Activated CD8-positive, alpha-beta memory T cell treated with anti-CD3 and anti-CD28 coated beads for 24 hours (primary cell): Measurements from ENCODE around the gene APOBEC3C.
"Not testable (repeated sequence)": the region's sequence is repeated elsewhere in the genome, so short reads cannot be mapped to it uniquely, and the experiment has no call there.

Source experiments
- DNase-seq: peaks from one replicate; pipeline ENCODE4 v3.0.0-alpha.2; 2020

Gene APOBEC3C

DNA sequence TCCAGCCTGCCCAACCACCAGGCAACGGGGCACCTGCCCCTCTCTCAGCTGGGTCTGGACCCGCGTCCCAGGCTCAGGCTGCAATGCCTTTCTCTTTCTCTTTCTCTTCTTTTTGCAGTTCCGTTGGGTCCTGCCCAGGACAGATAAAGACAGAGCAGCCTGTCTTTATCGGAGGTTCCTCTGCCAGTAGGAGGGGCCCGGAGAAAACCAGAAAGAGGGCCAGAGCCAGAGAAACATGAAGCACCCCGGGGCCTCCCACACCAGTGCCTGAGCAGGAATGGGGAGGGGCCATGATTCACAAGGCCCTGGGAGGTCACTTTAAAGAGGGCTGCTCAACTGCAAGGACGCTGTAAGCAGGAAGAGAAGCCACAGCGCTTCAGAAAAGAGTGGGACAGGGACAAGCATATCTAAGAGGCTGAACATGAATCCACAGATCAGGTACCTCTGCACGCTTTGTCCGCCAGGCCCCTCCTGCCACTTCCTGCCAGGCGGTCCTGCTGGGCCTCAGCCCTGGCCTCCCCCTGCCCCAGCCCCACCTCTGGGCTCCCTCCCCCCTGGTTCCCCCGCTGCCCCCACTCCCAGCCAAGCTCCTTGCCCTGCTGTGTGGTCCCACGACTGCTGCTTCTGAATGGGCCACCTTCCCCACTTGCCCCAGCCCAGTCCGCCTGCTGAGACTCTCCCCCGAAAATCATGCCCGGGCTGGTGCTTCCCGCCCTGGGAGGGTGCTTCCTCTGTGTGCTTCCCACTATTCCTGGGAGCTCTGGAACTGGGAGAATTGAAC lies at the start of gene APOBEC3C:
Gene APOBEC3C (plus strand): TSS at position 316 of the 781 bp plus-strand sequence. CDS start 106 bp downstream, at position 422.
- peak; percentile 90 for DNase-seq

DNA sequence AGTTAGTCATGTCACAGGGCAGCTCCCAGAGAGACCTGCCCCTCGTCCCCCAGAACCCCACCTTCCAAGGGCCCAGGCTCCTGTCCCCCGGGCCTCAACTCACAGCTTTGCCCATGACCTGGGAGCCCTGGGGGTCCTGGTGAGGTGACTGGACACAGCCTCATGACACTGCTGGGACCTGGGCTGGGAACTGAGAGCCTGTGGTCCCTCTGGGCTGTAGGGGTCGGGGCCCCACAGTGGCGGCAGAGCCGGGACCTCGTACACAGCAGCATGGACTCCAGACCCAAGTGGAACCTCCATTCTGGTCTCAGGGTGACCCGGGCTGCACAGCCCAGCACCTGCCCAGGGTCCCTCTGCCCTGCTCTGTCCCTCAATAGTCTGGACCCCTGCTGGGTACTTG lies 49.8 kb upstream of the APOBEC3C start:
- no peak for DNase-seq

DNA sequence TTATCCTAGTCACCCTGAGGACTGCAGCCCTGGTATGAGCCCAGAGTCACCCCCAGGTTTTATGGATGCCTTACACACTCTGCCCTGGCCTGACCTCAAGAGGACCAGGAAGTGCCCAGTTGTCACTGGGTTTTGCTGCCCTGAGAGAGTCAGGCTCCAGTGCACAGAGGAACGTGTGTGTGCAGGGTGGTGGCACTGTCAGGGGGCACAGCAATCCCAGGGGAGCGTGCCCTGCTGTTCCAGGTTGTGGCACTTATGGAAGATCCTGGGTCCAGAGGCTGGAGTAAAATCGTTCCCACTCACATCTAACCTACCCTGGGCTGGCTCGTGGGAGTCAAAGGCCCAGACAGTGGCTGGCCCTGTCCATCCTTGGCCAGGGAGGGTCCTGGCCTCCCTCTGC lies 49.1 kb upstream of the APOBEC3C start:
- DNase-seq = no peak

- DNase-seq = no peak
Measured at GRCh38 chr22:38965614-38966379, 48.3 kb upstream of the APOBEC3C start.

DNA sequence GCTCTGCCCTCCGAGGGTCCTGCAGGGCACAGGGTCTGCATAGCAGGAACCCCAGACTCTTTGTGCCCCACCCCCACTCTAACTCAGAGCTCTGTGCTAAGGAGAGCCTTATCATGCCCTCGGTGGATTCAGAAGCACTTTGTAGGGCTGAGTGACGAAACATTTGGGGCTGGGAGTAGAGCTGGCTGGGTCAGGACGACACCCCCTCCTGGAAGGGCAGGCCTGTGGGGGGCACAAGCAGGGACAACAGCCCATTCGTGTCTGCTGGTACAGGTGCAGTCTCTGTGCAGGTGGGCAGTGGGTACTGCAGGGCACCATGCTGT lies 47.7 kb upstream of the APOBEC3C start:
- no peak for DNase-seq

- DNase-seq = no peak
Measured at GRCh38 chr22:38966942-38967341, 47.1 kb upstream of the APOBEC3C start.

- no peak for DNase-seq
Measured at GRCh38 chr22:38967451-38968450, 46.3 kb upstream of the APOBEC3C start.

GRCh38 chr22:38968801-38969200 lies 45.3 kb upstream of the APOBEC3C start:
- DNase-seq = no peak

DNA sequence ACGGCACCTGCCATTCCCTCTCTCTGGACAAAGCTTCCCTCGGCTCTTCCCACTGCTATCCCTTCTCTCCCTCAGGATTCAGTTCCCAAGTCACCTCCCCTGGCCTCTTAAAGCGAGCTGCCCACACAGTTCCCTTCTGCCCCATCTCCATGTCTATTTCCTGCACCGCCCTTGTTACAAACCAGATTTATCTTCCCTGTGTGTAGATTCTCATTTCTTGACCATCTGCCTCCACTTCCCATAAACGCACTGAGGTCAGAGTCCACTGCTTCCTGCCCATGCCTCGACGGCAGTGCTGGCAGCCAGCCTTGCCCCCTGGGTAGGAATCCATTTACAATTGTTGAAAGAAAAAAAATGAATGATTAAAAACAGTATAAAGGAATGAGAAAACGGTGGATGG lies 43.5 kb upstream of the APOBEC3C start:
- DNase-seq = no peak

DNA sequence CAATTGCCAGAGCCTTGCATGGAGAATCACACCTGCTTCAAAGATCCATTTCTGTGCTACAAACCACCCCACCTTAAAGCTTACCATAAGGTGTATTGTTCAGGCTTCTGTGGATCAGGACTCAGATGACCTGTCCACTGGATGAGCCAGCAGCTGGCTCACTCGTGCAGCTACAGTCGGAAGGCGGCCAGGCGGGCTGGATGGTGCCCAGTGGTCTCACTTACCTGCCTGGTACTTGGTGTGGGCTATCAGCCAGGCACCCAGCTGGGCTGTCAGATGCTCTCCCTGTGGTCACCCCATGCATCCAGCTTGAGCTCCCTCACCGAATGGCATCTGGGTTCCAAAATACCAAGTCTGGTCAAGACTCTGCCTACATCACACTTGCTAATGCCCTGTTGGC lies 42.9 kb upstream of the APOBEC3C start:
- no peak for DNase-seq

DNA sequence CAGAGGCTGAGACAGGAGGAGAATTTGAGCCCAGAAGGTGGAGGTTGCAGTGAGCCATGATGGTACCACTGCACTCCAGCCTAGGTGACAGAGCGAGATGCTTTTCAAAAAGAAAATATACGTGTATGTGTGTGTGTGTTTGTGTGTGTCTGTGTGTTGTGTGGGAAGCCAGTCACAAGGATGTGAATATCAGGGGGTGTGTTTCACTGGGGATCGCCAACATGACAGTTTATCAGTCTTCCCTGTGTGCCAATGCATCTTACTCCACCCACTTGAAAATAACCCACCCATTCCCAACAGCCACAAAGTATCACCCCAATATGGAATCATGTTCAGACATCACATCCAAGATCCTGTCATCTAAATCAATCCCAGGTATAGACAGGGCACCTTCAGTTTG lies 42.3 kb upstream of the APOBEC3C start:
- DNase-seq = no peak

GRCh38 chr22:38972558-38972957 lies 41.5 kb upstream of the APOBEC3C start:
- no peak for DNase-seq

DNA sequence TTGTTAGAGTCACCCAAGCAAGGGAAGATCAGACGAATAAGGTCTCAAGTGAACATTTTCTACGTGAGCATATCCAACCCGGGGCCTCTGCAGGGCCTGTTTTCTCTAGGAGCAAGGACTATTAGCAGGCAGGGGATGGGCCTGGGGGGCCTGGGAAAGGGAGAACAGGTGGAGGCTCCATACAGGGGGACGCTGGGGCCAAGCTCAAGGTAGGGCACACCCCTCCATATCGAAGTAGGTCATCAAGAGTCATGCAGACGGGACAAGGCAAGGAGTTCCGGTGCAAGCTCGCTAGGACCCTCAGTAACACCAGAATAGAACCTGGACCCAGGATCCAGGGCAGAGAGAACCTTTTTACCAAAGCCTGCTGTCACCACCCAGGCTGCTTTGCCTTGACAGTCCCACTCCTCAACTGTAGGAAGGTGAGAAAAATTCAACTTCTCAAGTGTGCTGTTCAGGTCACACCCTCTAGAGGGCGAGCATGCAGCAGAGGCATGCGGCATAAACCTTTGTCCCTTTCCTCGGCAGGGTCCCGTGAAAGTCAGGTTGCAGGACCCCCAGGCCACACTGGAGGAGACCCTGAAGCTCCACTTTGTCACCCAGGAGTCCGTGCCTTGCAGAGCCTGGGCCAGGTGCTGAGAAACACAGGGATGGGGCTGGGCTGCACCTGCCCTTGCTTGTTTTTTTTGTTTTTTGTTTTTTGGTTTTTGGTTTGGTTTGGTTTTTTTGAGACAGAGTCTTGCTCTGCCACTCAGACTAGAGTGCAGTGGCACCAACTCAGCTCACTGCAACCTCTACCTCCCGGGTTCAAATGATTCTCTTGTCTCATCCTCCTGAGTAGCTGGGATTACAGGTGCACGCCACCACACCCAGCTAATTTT lies 40.5 kb upstream of the APOBEC3C start:
- peak; percentile 81 for DNase-seq

GRCh38 chr22:38974170-38974825 lies 39.8 kb upstream of the APOBEC3C start:
- no peak for DNase-seq

DNA sequence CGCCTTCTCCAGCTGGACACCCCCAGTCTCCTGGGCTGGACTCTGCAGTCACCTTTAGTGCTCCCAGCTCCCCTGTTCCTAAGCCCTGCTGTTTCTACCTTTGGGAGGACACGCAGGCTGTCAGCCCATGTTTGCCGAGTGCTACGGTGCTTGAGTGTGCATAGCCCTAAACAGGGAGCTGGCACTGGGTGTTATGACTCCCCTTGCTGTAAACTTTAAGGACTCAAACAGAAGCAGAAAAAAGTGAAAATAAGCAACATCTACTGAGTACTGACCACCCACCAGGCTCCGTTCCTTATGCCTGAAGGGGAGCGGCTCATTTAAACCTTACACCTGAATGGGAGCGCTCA lies 39.3 kb upstream of the APOBEC3C start:
- DNase-seq = no peak

- not testable (repeated sequence) for DNase-seq
Measured at GRCh38 chr22:38977289-38977688, 36.8 kb upstream of the APOBEC3C start.

DNA sequence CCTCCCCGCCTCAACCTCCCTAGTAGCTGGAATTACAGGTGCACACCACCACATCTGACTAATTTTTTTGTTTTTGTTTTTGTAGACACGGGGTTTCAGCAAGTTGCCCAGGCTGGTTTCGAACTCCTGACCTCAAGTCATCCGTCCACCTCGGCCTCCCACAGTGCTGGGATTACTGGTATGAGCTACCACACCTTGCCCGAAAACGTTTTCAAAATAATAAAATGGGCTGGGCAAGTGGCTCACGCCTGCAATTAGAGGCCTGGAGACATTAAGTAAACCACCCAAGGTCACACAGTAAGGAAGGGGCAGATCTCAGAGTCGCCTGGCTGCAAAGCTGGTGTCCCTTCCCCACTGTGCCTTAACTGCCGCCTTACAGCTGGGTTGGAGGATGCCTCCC lies 33.5 kb upstream of the APOBEC3C start:
- not testable (repeated sequence) for DNase-seq

- DNase-seq = no peak
Measured at GRCh38 chr22:38981005-38981991, 32.8 kb upstream of the APOBEC3C start.

- peak; percentile 84 for DNase-seq
Measured at GRCh38 chr22:38981992-38982927, 31.8 kb upstream of the APOBEC3C start, which contains the start of gene APOBEC3B. TSS of gene APOBEC3B (plus strand) at chr22:38982347. CDS start at chr22:38982454, 107 bp downstream.
